Measurements from ENCODE around the gene ZSCAN9.

ZSCAN9 gene

GRCh38 chr6:28225056-28225834, at the start of gene ZSCAN9:
ZSCAN9 (plus strand) TSS chr6:28225275; CDS start chr6:28227085, 1,810 bp downstream.
- peak; percentile 90 for DNase-seq

DNA sequence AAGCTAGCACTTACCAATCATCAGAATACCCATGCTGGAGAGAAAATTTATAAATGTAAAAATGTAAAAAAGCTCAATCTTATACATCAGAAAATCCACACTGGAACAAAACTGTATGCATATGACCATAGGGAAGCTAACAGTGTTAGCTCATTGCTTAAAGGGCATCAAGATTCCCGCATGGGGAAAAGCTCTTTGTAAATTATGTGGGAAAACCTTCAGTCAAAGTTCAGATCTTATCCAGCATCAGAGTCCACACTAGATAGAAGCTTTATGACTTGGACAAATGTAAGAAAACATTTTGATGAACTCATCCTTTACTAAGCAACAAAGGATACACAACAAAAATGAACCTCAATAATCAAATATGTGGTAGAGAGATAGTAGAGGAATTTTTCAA, 48.7 kb upstream of the ZSCAN9 start:
- DNase-seq = no peak

- DNase-seq = no peak
Observed at GRCh38 chr6:28182255-28182654, 42.8 kb upstream of the ZSCAN9 start.

GRCh38 chr6:28188111-28188979, 36.7 kb upstream of the ZSCAN9 start:
- DNase-seq = no peak

DNA sequence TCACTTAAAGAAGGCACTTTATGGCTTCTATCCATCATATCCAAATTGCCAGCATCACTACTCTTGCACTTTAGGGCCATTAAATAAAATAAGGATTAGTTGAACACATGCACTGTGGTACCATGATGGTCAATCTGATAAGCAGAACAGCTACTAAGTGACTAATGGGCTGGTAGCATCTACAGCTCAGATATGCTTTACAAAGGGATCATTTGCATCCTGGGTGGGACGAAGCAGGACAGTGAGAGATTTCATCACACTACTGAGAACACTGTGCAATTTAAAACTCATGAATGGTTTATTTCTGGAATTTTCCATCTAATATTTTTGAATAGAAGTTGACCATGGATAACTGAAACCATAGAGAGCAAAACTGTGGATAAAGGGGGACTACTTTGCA, 25.1 kb upstream of the ZSCAN9 start:
- DNase-seq = no peak

DNA sequence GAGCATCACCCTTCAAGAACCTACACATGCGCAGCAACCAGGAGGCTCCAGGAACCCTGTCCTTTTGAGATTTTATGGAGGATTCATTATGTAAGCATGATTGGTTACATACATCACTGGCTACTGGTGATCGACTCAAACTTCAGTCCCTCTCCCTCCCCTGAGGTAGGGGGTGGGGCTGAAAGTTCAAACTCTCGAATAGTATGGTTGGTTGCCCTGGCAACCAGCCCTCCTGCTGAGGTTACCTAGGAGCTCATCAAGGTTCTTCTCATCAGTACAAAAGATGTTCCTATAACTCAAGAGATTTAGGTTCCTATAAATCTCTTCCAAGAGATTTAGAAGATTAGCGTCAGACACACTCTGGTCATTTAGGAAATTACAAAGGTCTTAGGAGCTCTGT, 21.9 kb upstream of the ZSCAN9 start:
- no peak for DNase-seq

GRCh38 chr6:28205879-28206278, 19.2 kb upstream of the ZSCAN9 start:
- DNase-seq = no peak

GRCh38 chr6:28206527-28206926, 18.5 kb upstream of the ZSCAN9 start:
- no peak for DNase-seq

DNA sequence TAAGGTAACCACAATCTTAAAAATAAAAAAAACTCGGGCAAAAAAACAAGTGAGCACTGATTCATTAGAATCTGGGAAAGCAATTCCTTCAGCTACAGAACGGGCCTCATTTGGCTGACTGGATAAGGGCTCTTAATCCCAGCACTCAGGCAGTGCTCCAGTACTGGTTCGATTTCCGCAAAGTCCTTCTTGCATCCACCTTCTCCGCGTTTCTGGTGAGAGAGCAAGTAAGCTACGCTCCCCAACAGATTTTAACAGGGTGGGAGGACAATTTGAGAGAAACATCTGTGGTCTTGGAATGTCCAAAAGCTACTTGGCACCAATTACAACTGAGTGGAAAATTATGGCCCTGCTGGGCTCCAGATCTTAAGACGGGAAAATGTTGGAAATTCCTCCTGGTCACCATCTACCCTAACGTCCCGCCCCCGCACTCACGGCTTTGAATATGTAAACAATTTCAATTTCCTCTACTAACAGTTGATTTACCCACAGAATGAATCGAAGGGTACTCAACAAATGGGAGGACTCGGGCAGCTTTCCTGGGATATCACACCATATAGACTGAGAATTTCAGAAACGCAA, 18.1 kb upstream of the ZSCAN9 start:
- no peak for DNase-seq

GRCh38 chr6:28207510-28208110, 17.5 kb upstream of the ZSCAN9 start:
- DNase-seq = peak; percentile 42

- DNase-seq = peak; percentile 39
Observed at GRCh38 chr6:28208111-28208659, 16.9 kb upstream of the ZSCAN9 start.

DNA sequence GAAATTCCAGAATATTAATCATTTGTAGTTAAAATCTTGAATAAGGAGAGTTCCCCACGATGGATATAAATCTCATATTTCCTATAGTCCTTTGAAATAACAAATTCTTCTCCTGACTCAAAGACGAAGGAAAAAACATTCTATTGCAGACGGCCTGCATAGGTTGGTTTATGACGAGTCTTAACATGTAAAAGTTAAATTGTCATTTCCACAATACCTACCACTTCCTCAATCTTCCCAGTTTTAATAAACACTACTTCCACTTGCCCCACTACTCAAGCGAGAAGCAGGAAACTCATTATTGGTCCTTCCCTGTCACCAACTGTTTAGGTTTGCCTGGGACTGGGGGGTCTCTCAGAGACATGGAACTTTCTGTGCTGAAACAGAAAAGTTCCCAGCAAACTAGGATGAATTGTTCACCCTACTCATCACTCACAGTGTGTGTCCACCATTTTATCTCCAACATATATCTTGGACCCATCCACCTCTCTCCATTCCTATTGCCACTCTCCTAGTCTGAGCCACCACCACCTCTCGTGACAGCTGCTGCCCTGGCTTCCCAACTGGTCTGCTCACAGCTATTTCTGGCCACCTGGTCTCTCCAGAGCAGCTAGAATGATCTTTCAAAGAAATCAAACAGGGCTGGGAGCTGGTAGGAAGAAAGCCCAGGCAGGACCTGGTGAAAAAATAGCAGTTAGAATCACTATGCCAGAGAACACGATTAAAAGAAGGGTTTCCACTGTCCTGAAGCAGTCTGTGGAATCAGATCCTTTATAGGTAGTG, 15.1 kb upstream of the ZSCAN9 start:
- DNase-seq = no peak

DNA sequence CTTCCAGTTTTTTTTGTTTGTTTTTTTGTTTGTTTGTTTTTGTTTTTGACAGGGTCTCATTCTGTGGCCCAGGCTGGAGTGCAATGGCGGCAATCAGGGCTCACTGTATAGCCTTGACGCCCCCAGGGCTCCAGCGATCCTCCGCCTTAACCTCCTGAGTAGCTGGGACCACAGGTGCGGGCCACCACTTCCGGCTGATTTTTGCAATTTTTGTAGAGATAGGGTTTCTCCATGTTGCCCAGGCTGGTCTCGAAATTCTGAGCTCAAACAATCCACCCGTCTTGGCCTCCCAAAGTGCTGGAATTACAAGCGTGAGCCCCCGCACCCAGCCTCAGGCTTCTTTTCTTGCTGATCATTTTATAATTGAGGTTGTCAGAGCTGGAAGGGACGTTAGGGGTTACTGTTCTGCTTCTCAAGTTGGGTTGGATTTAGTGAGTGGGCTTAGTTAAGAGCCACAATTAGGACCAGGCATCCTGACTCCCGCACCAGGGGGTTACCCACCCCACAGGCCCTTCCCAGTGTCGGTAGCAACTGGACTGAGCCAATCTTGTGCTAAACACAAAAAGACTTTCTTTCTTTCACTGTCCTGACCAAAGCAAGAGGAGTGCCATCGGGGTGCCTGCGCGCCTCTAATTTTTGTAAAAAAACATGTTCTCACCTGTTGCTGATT, 13.1 kb upstream of the ZSCAN9 start:
- no peak for DNase-seq

DNA sequence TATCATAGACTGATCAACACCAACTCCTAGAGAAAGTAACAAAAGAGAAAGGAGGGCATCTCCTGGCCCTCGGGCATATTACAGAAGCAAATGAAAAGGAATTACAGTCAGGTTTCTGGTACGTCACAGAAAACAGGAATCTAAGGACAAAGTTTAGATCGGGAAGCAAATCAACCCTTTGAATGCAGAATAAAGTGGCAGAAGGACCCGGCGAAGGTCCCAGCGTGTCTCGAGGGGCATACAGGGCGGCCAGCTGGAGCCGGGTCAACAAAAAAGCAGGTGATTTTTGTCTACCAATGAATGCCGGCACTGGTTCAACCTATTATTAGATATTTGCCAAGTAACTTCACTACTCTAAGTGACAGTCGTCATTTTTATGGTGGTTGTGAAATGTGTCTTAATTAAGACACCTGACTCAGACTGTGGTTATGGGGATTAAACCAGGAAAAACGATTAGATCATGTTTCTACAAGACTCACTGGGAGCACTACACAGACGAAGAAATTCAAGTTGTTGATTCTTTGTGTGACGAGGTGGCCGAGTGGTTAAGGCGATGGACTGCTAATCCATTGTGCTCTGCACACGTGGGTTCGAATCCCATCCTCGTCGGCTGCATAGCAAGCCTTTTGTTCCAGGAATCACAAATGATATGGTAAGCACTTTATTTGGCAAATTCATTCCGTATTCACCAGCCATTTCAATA, 12.4 kb upstream of the ZSCAN9 start:
- DNase-seq = no peak

DNA sequence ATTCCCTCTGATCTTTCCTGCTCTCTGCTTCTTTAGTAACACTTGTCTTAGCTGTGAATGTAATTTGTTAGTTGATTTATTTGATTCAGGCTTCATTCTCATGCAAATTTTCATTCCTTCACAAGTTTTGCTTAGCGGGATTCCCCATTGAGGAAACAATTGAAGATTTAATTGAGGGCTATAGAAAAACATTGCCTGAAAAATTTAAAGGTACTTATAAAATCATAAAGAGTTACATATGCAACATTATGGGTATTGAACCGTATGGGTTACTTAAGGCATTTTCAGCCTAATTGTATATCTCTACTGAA, 11.9 kb upstream of the ZSCAN9 start:
- DNase-seq = no peak

GRCh38 chr6:28215425-28215824, 9.7 kb upstream of the ZSCAN9 start:
- no peak for DNase-seq

GRCh38 chr6:28217890-28218289, 7.2 kb upstream of the ZSCAN9 start:
- no peak for DNase-seq

GRCh38 chr6:28218312-28219248, 6.5 kb upstream of the ZSCAN9 start:
- DNase-seq = peak; percentile 80

DNA sequence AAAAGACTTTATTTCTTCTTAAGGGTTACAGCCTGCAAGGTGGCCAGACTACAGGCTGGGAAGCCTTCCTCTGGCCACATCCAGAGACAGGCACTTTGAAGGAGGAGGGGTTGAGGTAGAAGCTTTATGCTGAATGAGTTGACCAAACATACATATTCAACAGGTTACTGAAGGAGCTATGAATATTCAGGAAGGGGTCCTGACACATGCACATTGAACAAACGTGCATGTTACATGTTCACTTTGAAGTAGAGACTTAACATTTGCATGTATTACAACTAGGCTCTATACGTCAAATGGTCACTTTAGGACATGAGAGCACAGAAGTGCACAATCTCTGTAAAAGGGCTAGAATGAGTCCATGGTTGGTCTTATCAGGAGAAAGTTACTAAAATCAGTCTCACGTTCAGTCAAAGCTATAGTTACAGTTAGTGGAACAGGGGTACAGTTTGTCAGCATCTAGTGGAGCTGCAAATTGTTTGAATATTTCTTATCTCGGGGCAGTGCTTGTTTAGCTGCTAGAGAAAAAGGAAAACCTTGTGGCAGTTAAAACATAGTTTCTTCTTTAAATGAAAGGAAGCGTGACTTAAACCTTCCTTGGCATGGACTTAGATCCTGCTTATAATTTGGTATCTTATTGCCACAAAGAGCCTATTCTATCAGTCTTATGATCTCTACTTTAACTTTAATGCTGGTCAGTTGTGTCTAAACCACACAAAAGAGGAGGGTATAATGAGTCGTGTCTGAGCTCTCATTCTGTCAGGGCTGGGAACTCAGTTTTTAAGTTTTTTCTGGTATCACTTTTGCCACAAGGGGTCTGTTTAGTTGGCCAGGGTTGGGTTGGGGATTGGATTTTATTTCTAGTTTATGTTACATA, 4.6 kb upstream of the ZSCAN9 start:
- no peak for DNase-seq
